Neural progenitor cell (in vitro differentiated cells): ENCODE measurements around the gene KRT80. TPM values are rescaled to one million over a fixed set of nuclear protein-coding genes. Genes with fewer than 3 reads are reported as not detected.
A peak's percentile ranks its signal among the peaks of the same experiment; 100 is the strongest.

ENCODE experiments used
- DNase-seq: peaks from one replicate; pipeline ENCODE4 v3.0.0-alpha.2; 2016; ENCODE audit warnings: low spot score
- H2AFZ ChIP-seq: fragments of 200-600 bp; sonication (generic); replicated peaks from 2 replicates; pipeline ENCODE4 v1.6.1; 2016; ENCODE audit warnings: antibody characterized with exemption
- H3F3A ChIP-seq: fragments of 200-600 bp; sonication (generic); 2 replicates; pipeline ENCODE4 v1.6.1; 2016; ENCODE audit warnings: antibody characterized with exemption, low read depth
- H3K27ac ChIP-seq: fragments of 200-600 bp; sonication (generic); 2 replicates; pipeline ENCODE4 v1.5.1; 2016; ENCODE audit warnings: mild to moderate bottlenecking
- H3K27me3 ChIP-seq: fragments of 200-600 bp; sonication (generic); 2 replicates; pipeline ENCODE4 v1.6.1; 2016; ENCODE audit warnings: mild to moderate bottlenecking, moderate library complexity
- H3K36me3 ChIP-seq: fragments of 200-600 bp; sonication (generic); 2 replicates; pipeline ENCODE4 v1.5.1; 2016
- H3K4me1 ChIP-seq: fragments of 200-600 bp; sonication (generic); 2 replicates; pipeline ENCODE4 v1.6.1; 2016; ENCODE audit warnings: mixed run types
- H3K4me2 ChIP-seq: fragments of 200-600 bp; sonication (generic); 2 replicates; pipeline ENCODE4 v1.6.1; 2016
- H3K4me3 ChIP-seq: fragments of 200-600 bp; sonication (generic); 2 replicates; pipeline ENCODE4 v1.5.1; 2016
- H3K79me2 ChIP-seq: fragments of 200-600 bp; sonication (generic); 2 replicates; pipeline ENCODE4 v1.6.1; 2016; ENCODE audit warnings: low read depth
- H3K9ac ChIP-seq: fragments of 200-600 bp; sonication (generic); 2 replicates; pipeline ENCODE4 v1.6.1; 2016
- H3K9me3 ChIP-seq: fragments of 200-600 bp; sonication (generic); 2 replicates; pipeline ENCODE4 v1.5.1; 2016; ENCODE audit warnings: low read depth
- H4K20me1 ChIP-seq: fragments of 200-600 bp; sonication (generic); 2 replicates; pipeline ENCODE4 v1.6.1; 2016; ENCODE audit warnings: low read depth
- H3K27ac Mint-ChIP-seq: 3 replicates; pipeline ENCODE4 v1.8.0; 2021; ENCODE audit warnings: mixed read lengths
- H3K27me3 Mint-ChIP-seq: 2 replicates; pipeline ENCODE4 v1.8.0; 2022; ENCODE audit warnings: low read depth, mild to moderate bottlenecking, inconsistent platforms, moderate library complexity, mixed read lengths; ENCODE audit not compliant: insufficient read depth
- H3K36me3 Mint-ChIP-seq: 3 replicates; pipeline ENCODE4 v1.8.0; 2021; ENCODE audit warnings: mixed read lengths
- H3K4me1 Mint-ChIP-seq: 3 replicates; pipeline ENCODE4 v1.8.0; 2021; ENCODE audit warnings: mixed read lengths
- H3K4me3 Mint-ChIP-seq: 3 replicates; pipeline ENCODE4 v1.8.0; 2021; ENCODE audit warnings: mild to moderate bottlenecking, moderate library complexity, mixed read lengths
- H3K9me3 Mint-ChIP-seq: 3 replicates; pipeline ENCODE4 v1.8.0; 2020; ENCODE audit warnings: mixed read lengths
- EZH2 ChIP-seq: fragments of 200-600 bp; sonication (generic); IDR thresholded peaks from 2 replicates; pipeline ENCODE4 v1.6.1; 2017; ENCODE audit warnings: antibody characterized with exemption, mild to moderate bottlenecking, moderate library complexity
- EZH2phosphoT487 ChIP-seq: fragments of 200-600 bp; sonication (generic); IDR thresholded peaks from 2 replicates; pipeline ENCODE4 v1.6.1; 2017; ENCODE audit warnings: antibody characterized with exemption
- total RNA-seq: library from RNA; depleted of rRNA; stranded (reverse); fragments of >200 nt; gene quantifications from 2 replicates; pipeline ENCODE4 v1.2.3, GENCODE V29; 2015; ENCODE audit warnings: low replicate concordance
- TF ChIP-seq, protein P1 (sequence below): fragments of 200-600 bp; sonication (generic); IDR thresholded peaks from 2 replicates; pipeline ENCODE4 v1.5.1; 2017; ENCODE audit warnings: antibody characterized with exemption, mild to moderate bottlenecking

Gene KRT80
- total RNA-seq, 1 donor from 2014 or later = not detected

DNA sequence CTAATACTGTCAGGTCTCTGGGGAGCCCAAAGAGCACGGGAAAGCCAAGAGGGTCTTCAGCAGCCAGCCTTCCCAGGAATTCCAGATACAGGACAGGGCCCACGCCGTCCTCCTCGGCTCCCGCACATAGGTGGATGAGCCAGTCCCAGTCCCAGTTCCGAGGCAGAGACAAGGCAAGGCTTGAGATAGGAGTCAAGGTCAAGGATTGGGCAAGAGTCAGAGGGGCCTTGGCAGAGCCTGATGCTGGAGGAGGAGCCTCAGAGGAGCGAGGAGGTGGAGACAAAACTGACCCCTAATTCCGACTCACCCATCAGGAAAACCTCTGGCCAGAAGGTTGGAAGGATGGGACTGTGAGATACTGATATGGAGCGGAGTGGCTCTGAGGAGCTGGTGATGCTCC lies 21.0 kb downstream of the KRT80 start:
- no peak for TF ChIP-seq EZH2phosphoT487
- TF ChIP-seq, protein P1, sequence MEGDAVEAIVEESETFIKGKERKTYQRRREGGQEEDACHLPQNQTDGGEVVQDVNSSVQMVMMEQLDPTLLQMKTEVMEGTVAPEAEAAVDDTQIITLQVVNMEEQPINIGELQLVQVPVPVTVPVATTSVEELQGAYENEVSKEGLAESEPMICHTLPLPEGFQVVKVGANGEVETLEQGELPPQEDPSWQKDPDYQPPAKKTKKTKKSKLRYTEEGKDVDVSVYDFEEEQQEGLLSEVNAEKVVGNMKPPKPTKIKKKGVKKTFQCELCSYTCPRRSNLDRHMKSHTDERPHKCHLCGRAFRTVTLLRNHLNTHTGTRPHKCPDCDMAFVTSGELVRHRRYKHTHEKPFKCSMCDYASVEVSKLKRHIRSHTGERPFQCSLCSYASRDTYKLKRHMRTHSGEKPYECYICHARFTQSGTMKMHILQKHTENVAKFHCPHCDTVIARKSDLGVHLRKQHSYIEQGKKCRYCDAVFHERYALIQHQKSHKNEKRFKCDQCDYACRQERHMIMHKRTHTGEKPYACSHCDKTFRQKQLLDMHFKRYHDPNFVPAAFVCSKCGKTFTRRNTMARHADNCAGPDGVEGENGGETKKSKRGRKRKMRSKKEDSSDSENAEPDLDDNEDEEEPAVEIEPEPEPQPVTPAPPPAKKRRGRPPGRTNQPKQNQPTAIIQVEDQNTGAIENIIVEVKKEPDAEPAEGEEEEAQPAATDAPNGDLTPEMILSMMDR = no peak
- TF ChIP-seq EZH2 = no peak
- no peaks in the 10 kb centered on the region for H3F3A ChIP-seq
- H2AFZ ChIP-seq = no peak overlapping the region
- Mint-ChIP-seq H3K4me3 (no peak overlapping the region), H3K9me3 (no peaks in the 10 kb centered on the region), H3K4me1 (peaks cover 7% of the 10 kb centered on the region), H3K27me3 (peaks cover 17% of the 10 kb centered on the region), H3K27ac (peak overlapping the region; percentile 89), H3K36me3 (no peaks in the 10 kb centered on the region)
- no peaks in the 10 kb centered on the region for H3K36me3 ChIP-seq
- H4K20me1 ChIP-seq = no peaks in the 10 kb centered on the region
- H3K9ac ChIP-seq = no peak overlapping the region
- H3K4me1 ChIP-seq = peaks cover 8% of the 10 kb centered on the region
- no peaks in the 10 kb centered on the region for H3K79me2 ChIP-seq
- no peaks in the 10 kb centered on the region for H3K27me3 ChIP-seq
- H3K4me3 ChIP-seq = no peak overlapping the region
- no peak overlapping the region for H3K27ac ChIP-seq
- no peak overlapping the region for H3K4me2 ChIP-seq
- H3K9me3 ChIP-seq = no peaks in the 10 kb centered on the region
- DNase-seq = no peak

DNA sequence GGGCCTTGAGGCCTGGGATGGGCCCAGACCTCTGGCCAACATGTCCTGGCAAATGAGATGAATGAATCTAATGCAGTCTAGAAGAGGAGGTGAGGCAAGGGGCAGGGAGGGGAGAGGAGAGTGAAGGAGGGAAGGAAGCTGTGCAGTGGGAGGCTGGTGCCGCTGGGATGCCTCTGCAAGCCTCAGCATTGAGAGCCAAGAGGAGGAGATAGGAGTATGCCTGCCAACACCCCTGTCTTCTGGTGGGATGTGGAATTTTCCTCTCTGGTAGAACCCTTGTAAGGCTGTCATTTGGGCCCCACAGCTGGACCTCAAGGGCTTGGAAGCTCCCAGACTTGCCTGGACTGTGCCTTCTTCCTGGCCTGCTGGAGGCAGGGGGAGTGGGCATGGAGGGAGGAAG lies 21.9 kb downstream of the KRT80 start:
- H3K79me2 ChIP-seq = no peaks in the 10 kb centered on the region
- Mint-ChIP-seq H3K27ac (peak overlapping the region; percentile 57), H3K9me3 (no peaks in the 10 kb centered on the region), H3K27me3 (peaks cover 17% of the 10 kb centered on the region), H3K4me3 (no peak overlapping the region), H3K4me1 (peaks cover 3% of the 10 kb centered on the region), H3K36me3 (no peaks in the 10 kb centered on the region)
- H3F3A ChIP-seq = no peaks in the 10 kb centered on the region
- H4K20me1 ChIP-seq = no peaks in the 10 kb centered on the region
- H3K27me3 ChIP-seq = no peaks in the 10 kb centered on the region
- H3K36me3 ChIP-seq = no peaks in the 10 kb centered on the region
- no peak overlapping the region for H3K4me3 ChIP-seq
- no peak for DNase-seq
- no peak overlapping the region for H2AFZ ChIP-seq
- H3K9me3 ChIP-seq = no peaks in the 10 kb centered on the region
- H3K4me1 ChIP-seq = peaks cover 1% of the 10 kb centered on the region
- no peak overlapping the region for H3K27ac ChIP-seq
- no peak overlapping the region for H3K9ac ChIP-seq
- no peak for TF ChIP-seq EZH2phosphoT487
- TF ChIP-seq, protein P1 = no peak
- TF ChIP-seq EZH2 = no peak
- no peak overlapping the region for H3K4me2 ChIP-seq

DNA sequence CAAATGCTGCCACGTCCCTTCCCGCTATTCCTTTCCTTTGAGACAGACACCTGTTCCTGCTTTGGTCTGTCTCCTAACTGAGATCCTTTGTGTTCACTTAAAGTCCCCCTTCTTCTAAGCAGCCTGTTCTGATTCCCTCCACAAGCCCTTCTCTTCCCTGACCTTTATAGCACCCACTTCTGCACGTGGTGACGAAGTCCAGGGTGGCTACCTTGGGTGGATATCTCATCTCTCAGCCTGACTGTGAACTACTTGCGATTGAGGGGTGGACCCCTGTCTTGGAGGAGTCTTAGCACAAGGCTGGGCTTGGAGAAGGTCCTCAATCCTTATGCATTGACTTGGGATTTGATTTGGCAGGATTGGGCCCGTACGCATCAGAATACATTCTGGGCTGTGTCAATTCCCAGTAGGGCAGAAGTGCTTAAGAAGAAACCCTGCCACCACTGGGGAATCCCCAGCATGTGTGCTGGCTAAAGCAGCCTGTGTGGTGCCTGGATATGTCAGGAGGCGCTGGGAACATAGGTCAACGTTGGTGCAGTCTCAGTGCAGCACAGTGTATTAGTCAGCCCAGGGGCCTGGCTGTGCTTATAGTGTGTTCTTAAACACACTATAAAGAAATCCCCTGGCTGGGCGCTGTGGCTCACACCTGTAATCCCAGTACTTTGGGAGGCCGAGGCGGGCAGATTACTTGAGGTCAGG lies 23.6 kb downstream of the KRT80 start:
- no peak overlapping the region for H3K4me3 Mint-ChIP-seq
- Histone ChIP-seq H3K27me3 (no peaks in the 10 kb centered on the region), H4K20me1 (no peaks in the 10 kb centered on the region), H2AFZ (no peak overlapping the region), H3K9me3 (no peaks in the 10 kb centered on the region), H3K27ac (no peak overlapping the region), H3K79me2 (no peaks in the 10 kb centered on the region), H3K4me1 (no peaks in the 10 kb centered on the region), H3F3A (peaks cover under 1% of the 10 kb centered on the region), H3K9ac (no peak overlapping the region), H3K4me2 (no peak overlapping the region), H3K36me3 (no peaks in the 10 kb centered on the region), H3K4me3 (no peak overlapping the region)
- H3K9me3 Mint-ChIP-seq = no peaks in the 10 kb centered on the region
- peaks cover 11% of the 10 kb centered on the region for H3K4me1 Mint-ChIP-seq
- H3K27ac Mint-ChIP-seq = no peak overlapping the region
- H3K27me3 Mint-ChIP-seq = peaks cover 17% of the 10 kb centered on the region
- DNase-seq = no peak
- no peaks in the 10 kb centered on the region for H3K36me3 Mint-ChIP-seq
- TF ChIP-seq EZH2 = no peak
- TF ChIP-seq, protein P1 = no peak
- no peak for TF ChIP-seq EZH2phosphoT487
